HCT116 (cell line): ENCODE measurements around the gene LRCH2. TPM values are rescaled to one million over a fixed set of nuclear protein-coding genes. Genes with fewer than 3 reads are reported as not detected.

Experiments used
- ATAC-seq: fragments of 200-7000 bp; cut with Tn5 transposase; 2 replicates; pipeline ENCODE4 v1.9.1; 2020; ENCODE audit warnings: mild to moderate bottlenecking, moderate library complexity
- BruUV-seq: library from RNA; stranded (reverse); fragments of 400-500 nt; replicated peaks from 2 replicates; lab custom pipeline; 2021; lab: Mats Ljungman, UMichigan
- CTCF ChIA-PET: fragments of 300-600 bp; sonication (Branson Sonifier 250); formaldehyde crosslinking; loops from one replicate; lab custom pipeline; 2021; ENCODE audit warnings: antibody characterized with exemption; lab: Charles Lee
- POLR2A ChIA-PET: fragments of 300-600, 350-600 bp; sonication (Branson Sonifier 250); formaldehyde crosslinking; loops from one replicate; lab custom pipeline; 2021; ENCODE audit warnings: antibody characterized with exemption; lab: Charles Lee
- RAD21 ChIA-PET, 2 experiments: fragments of 300-600 bp; sonication (Branson Sonifier 250); formaldehyde crosslinking; loops; one replicate each; lab custom pipeline; 2023; ENCODE audit warnings: low total read pairs in 2 of 2; ENCODE audit not compliant: uncharacterized antibody in 2 of 2, unreplicated experiment in 2 of 2, low non-redundant PET in 1 of 2; lab: Charles Lee
- DNase-seq: peaks from one replicate; pipeline ENCODE4 v3.0.0-alpha.2; 2010; ENCODE audit warnings: low read depth, low spot score
- H2AFZ ChIP-seq: fragments of 200-600 bp; shearing (Covaris generic), sonication (generic); 2 replicates; pipeline ENCODE4 v1.6.1; 2017; ENCODE audit warnings: low read depth, mixed run types, mixed read lengths, antibody characterized with exemption, low read length; ENCODE audit not compliant: poor library complexity, severe bottlenecking
- H3K27ac ChIP-seq: 2 replicates; pipeline ENCODE4 v1.5.1; 2012; ENCODE audit warnings: low read depth, low read length
- H3K27me3 ChIP-seq: fragments of 200-600 bp; sonication (generic); 2 replicates; pipeline ENCODE4 v1.6.1; 2016; ENCODE audit warnings: mixed run types, low read length, mixed read lengths; ENCODE audit not compliant: insufficient read depth
- H3K36me3 ChIP-seq, 2 experiments: fragments of 200-500 bp in 1 of 2; fragments of 200-600 bp in 1 of 2; sonication (Bioruptor generic) in 1 of 2; sonication (generic) in 1 of 2; 2 replicates each; pipeline versions ENCODE4 v1.5.1 to v1.6.1; 2014 to 2016; ENCODE audit warnings: low read length in 2 of 2, inconsistent platforms in 1 of 2, mixed read lengths in 1 of 2, mixed run types in 1 of 2; ENCODE audit not compliant: insufficient read depth in 2 of 2, control insufficient read depth in 1 of 2
- H3K4me1 ChIP-seq, 2 experiments: fragments of 200-600 bp in 1 of 2; sonication (generic) in 1 of 2; 2 replicates each; pipeline versions ENCODE4 v1.5.1 to v1.6.1; 2012 to 2017; ENCODE audit warnings: low read length in 2 of 2, inconsistent platforms in 1 of 2, mild to moderate bottlenecking in 1 of 2, mixed read lengths in 1 of 2, mixed run types in 1 of 2, moderate library complexity in 1 of 2; ENCODE audit not compliant: insufficient read depth in 2 of 2, control insufficient read depth in 1 of 2
- H3K4me2 ChIP-seq: fragments of 200-600 bp; sonication (generic); 2 replicates; pipeline ENCODE4 v1.6.1; 2017; ENCODE audit warnings: mixed run types, low read length, mixed read lengths
- H3K4me3 ChIP-seq, 2 experiments: fragments of 200-600 bp in 1 of 2; sonication (generic) in 1 of 2; replicated peaks in 1 of 2; 2 replicates each; pipeline ENCODE4 v1.5.1; 2011 to 2016; ENCODE audit warnings: low read length in 2 of 2, control low read depth in 1 of 2, low read depth in 1 of 2, mild to moderate bottlenecking in 1 of 2, mixed read lengths in 1 of 2, mixed run types in 1 of 2
- H3K79me2 ChIP-seq: fragments of 200-600 bp; sonication (generic); 2 replicates; pipeline ENCODE4 v1.6.1; 2017; ENCODE audit warnings: mild to moderate bottlenecking, mixed run types, low read length, moderate library complexity, mixed read lengths; ENCODE audit not compliant: insufficient read depth
- H3K9ac ChIP-seq: fragments of 200-600 bp; sonication (generic); 2 replicates; pipeline ENCODE4 v1.6.1; 2016; ENCODE audit warnings: low read length, mixed read lengths
- H3K9me2 ChIP-seq: fragments of 200-600 bp; sonication (generic), shearing (Covaris generic); 2 replicates; pipeline ENCODE4 v1.6.1; 2017; ENCODE audit warnings: mixed run types, mild to moderate bottlenecking, moderate library complexity; ENCODE audit not compliant: insufficient read depth
- H3K9me3 ChIP-seq, 2 experiments: fragments of 200-500 bp in 1 of 2; fragments of 200-600 bp in 1 of 2; sonication (Bioruptor generic) in 1 of 2; sonication (generic) in 1 of 2; 2 replicates each; pipeline ENCODE4 v1.6.1; 2014 to 2017; ENCODE audit warnings: low read length in 2 of 2, mixed read lengths in 2 of 2, inconsistent platforms in 1 of 2, low read depth in 1 of 2, mild to moderate bottlenecking in 1 of 2, mixed run types in 1 of 2, moderate library complexity in 1 of 2; ENCODE audit not compliant: control insufficient read depth in 1 of 2, insufficient read depth in 1 of 2
- H4K20me1 ChIP-seq: fragments of 200-600 bp; sonication (generic), shearing (Covaris generic); 2 replicates; pipeline ENCODE4 v1.6.1; 2017; ENCODE audit warnings: mixed run types, mild to moderate bottlenecking, moderate library complexity; ENCODE audit not compliant: insufficient read depth
- CBX3 ChIP-seq: IDR thresholded peaks from 2 replicates; pipeline ENCODE4 v1.6.1; 2012; ENCODE audit warnings: low read depth
- ELF1 ChIP-seq: IDR thresholded peaks from 2 replicates; pipeline ENCODE4 v1.6.1; 2012; ENCODE audit warnings: low read depth, borderline replicate concordance
- EZH2 ChIP-seq: fragments of 200-600 bp; sonication (generic); IDR thresholded peaks from 2 replicates; pipeline ENCODE4 v1.6.1; 2017; ENCODE audit warnings: antibody characterized with exemption, mixed run types
- EZH2phosphoT487 ChIP-seq: fragments of 200-600 bp; IDR thresholded peaks from 2 replicates; pipeline ENCODE4 v1.6.1; 2018; ENCODE audit warnings: antibody characterized with exemption, borderline replicate concordance
- FOSL1 ChIP-seq: IDR thresholded peaks from 2 replicates; pipeline ENCODE4 v1.6.1; 2012; ENCODE audit warnings: low read depth
- JUND ChIP-seq: IDR thresholded peaks from 2 replicates; pipeline ENCODE4 v1.6.1; 2012
- POLR2A ChIP-seq: IDR thresholded peaks from 2 replicates; pipeline ENCODE4 v1.7.0; 2011; ENCODE audit warnings: borderline replicate concordance; ENCODE audit not compliant: insufficient read depth, insufficient read length; ENCODE audit errors: extremely low read depth
- RAD21 ChIP-seq: IDR thresholded peaks from 2 replicates; pipeline ENCODE4 v1.6.1; 2012; ENCODE audit warnings: low read depth, mild to moderate bottlenecking
- REST ChIP-seq: IDR thresholded peaks from 2 replicates; pipeline ENCODE4 v1.6.1; 2012; ENCODE audit warnings: low read depth
- SIN3A ChIP-seq: IDR thresholded peaks from 2 replicates; pipeline ENCODE4 v1.6.1; 2012; ENCODE audit warnings: low read depth
- YY1 ChIP-seq: IDR thresholded peaks from 2 replicates; pipeline ENCODE4 v1.6.1; 2011; ENCODE audit warnings: low read length, low read depth, moderate library complexity, mild to moderate bottlenecking; ENCODE audit not compliant: insufficient replicate concordance; ENCODE audit errors: extremely low read depth
- ZFX ChIP-seq: fragments of 450-650 bp; IDR thresholded peaks from 2 replicates; pipeline ENCODE4 v1.6.1; 2017
- ZNF274 ChIP-seq: fragments of 200-500 bp; sonication (Bioruptor generic); IDR thresholded peaks from 2 replicates; pipeline ENCODE4 v1.6.1; 2014; ENCODE audit warnings: mild to moderate bottlenecking, low read depth, low read length, inconsistent platforms
- intact Hi-C: fragments of 100-400 bp; cut with micrococcal nuclease; formaldehyde crosslinking; loops from 2 replicates; pipeline ENCODE4 v1.10.0; 2022
- total RNA-seq: library from RNA; stranded (reverse); gene quantifications from one replicate; pipeline ENCODE4 v1.2.1, GENCODE V29; 2021; ENCODE audit not compliant: unreplicated experiment
- TF ChIP-seq, protein P1 (sequence below): IDR thresholded peaks from 2 replicates; pipeline ENCODE4 v1.6.1; 2011; ENCODE audit warnings: mild to moderate bottlenecking, low read length, moderate library complexity; ENCODE audit not compliant: insufficient replicate concordance; ENCODE audit errors: extremely low read depth
- TF ChIP-seq, protein P2 (sequence below): IDR thresholded peaks from 2 replicates; pipeline ENCODE4 v1.6.1; 2012

LRCH2 gene
- total RNA-seq, 1 experiment from 2014 or later: not detected

DNA sequence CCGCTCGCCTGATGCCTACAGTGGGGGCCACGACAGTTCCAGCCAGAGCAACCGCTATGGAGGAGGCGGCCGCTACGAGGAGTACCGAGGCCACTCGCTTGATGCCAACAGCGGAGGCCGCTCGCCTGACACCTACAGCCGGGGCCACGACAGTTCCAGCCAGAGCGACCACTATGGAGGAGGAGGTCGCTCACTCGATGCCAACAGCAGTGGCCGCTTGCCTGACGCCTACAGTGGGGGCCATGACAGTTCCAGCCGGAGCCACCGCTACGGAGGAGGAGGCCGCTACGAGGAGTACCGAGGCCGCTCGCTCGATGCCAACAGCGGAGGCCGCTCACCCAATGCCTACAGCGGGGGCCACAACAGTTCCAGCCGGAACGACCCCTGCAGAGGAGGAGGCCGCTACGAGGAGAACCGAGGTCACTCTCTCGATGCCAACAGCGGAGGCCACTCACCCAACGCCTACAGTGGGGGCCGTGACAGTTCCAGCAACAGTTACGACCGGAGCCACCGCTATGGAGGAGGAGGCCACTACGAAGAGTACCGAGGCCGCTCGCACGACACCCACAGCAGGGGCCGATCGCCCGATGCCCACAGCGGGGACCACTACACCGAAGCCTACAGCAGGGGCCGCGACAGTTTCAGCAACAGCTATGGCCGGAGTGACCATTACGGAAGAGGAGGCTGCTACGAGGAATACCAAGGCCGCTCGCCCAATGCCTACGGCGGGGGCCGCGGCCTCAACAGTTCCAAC is 42.2 kb downstream of the LRCH2 start (continued):
- TF ChIP-seq, protein P1, sequence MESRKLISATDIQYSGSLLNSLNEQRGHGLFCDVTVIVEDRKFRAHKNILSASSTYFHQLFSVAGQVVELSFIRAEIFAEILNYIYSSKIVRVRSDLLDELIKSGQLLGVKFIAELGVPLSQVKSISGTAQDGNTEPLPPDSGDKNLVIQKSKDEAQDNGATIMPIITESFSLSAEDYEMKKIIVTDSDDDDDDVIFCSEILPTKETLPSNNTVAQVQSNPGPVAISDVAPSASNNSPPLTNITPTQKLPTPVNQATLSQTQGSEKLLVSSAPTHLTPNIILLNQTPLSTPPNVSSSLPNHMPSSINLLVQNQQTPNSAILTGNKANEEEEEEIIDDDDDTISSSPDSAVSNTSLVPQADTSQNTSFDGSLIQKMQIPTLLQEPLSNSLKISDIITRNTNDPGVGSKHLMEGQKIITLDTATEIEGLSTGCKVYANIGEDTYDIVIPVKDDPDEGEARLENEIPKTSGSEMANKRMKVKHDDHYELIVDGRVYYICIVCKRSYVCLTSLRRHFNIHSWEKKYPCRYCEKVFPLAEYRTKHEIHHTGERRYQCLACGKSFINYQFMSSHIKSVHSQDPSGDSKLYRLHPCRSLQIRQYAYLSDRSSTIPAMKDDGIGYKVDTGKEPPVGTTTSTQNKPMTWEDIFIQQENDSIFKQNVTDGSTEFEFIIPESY: no peak
- TF ChIP-seq EZH2 (no peak), JUND (no peak), SIN3A (no peak)

- intact Hi-C loops: no loop called here
- H4K20me1 ChIP-seq: no peaks in the 10 kb centered on the region
- ATAC-seq (no peak), DNase-seq (no peak)
- H3K27me3 ChIP-seq: no peaks in the 10 kb centered on the region
- no peak overlapping the region for H3K27ac ChIP-seq
- no peak for TF ChIP-seq REST
- no peak for TF ChIP-seq YY1
- no peak for TF ChIP-seq CBX3
- TF ChIP-seq EZH2phosphoT487: no peak
- no peak for TF ChIP-seq POLR2A
- TF ChIP-seq JUND: no peak
- no peak for TF ChIP-seq ELF1
- TF ChIP-seq, protein P2, sequence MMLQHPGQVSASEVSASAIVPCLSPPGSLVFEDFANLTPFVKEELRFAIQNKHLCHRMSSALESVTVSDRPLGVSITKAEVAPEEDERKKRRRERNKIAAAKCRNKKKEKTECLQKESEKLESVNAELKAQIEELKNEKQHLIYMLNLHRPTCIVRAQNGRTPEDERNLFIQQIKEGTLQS: no peak
- no peak for TF ChIP-seq FOSL1
- TF ChIP-seq ZNF274: no peak
- no peak for TF ChIP-seq RAD21
- TF ChIP-seq, protein P1: no peak
- TF ChIP-seq ZFX: no peak
- no peak for TF ChIP-seq SIN3A
- H3K9me2 ChIP-seq: no peaks in the 10 kb centered on the region
- no peaks in the 10 kb centered on the region for H3K79me2 ChIP-seq
- RAD21 ChIA-PET: no interaction called here
- H3K4me3 ChIP-seq: no peak overlapping the region
- H3K4me2 ChIP-seq: no peak overlapping the region
- no peaks in the 10 kb centered on the region for H3K4me1 ChIP-seq
- CTCF ChIA-PET: no interaction called here
- no peak overlapping the region for H3K9ac ChIP-seq
- H3K36me3 ChIP-seq: no peaks in the 10 kb centered on the region
- no peak overlapping the region for H2AFZ ChIP-seq
- no peaks in the 10 kb centered on the region for H3K9me3 ChIP-seq
- POLR2A ChIA-PET: no interaction called here
- BruUV-seq: no TSS peak
Observed at GRCh38 chrX:115190636-115191489, 43.0 kb downstream of the LRCH2 start.
